ENCODE results near the gene FNBP1L.

The FNBP1L gene

DNA sequence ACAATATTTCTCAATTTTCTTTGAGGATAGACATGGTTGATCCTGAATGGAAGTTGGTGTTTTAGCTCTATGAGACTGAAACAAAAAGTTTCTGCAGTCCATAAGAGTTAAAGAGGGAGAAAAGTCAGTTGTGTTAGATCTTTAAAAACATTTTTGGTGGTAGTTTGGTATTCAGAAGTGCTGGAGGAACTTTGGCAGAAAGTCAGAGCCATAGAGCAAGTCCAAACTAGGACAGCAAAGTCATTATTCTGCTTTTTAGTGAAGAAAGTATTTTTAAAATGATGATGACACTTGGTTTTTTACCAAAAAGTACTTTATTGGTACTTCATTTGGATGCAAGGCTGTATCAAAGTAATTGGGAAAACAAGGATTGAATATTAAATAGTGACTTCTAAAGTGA is 41.8 kb downstream of the FNBP1L start:
- DNase-seq (ENCODE audit: low spot score) = no peak

DNA sequence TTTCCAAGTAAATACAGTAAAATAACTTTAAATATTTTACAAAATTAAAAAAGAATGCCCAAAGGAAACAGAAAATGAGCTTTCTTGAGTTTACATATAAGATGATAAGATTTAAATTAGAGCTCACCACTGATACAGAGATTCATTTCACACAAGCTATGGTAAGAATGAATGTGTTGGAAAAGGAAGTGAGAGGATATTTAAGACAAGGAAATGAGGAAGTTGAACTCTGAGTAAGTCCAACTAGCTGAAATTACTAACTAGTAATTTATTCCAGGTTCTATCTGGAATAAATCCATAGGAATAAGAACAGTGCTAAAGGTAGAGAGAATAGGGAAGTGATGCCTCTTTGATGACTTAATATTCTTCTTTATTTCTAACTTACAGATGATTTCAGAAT is 42.4 kb downstream of the FNBP1L start:
- no peak for DNase-seq (ENCODE audit: low spot score)

DNA sequence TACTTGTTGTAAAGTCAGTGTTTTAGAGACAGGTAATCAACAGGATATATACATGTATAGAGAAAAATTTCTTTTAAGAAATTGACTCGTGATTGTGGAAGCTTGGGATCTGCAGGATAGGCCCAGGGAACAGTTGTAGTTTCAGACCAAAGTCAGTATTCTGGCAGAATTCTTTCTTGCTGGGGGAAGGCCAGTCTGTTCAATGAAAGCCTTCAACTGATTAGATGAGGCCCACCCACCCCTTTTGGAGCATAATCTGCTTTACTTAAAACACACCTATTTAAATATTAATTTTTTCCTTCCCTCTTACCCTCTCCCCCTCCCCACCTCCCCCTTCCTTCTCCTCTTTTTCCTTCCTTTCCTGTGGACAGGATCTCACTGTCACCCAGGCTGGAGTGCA is 48.0 kb downstream of the FNBP1L start:
- DNase-seq (ENCODE audit: low spot score) = no peak

DNA sequence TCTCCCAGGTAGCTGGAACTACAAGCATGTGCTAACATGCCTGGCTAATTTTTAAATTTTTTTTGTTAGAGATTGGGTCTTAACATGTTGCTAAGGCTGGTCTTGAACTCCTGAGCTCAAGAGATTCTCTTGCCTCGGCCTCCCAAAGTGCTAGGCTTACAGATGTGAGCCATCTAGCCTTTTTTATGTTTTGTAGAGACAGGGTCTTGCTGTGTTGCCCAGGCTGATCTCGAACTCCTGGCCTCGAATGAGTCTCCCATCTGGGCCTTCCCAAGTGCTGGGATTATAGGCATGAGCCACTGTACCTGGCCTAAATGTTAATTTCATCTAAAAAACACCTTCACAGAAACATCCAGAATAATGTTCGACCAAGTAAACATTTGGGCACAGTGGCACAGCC is 48.6 kb downstream of the FNBP1L start:
- no peak for DNase-seq (ENCODE audit: low spot score)

DNA sequence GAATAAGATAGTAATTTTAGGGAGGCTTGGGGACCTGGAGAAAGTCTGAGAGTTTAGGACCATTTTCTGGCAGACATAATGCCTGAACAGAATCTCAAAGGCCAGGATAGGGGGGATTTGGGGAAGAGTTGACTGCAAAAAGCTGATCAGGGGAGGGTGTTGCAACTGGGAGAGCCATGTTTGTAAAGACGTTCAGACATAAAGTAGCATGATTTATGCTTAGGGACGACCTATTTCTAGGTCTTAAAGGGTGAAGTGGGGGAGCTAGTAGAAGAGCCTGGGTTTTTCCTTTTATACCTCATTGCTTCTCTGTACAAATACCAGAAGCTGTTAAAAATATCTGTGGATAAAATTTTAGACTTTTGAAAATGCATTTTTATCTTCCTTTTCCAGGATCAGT is 51.2 kb downstream of the FNBP1L start:
- DNase-seq (ENCODE audit: low spot score) = no peak

DNA sequence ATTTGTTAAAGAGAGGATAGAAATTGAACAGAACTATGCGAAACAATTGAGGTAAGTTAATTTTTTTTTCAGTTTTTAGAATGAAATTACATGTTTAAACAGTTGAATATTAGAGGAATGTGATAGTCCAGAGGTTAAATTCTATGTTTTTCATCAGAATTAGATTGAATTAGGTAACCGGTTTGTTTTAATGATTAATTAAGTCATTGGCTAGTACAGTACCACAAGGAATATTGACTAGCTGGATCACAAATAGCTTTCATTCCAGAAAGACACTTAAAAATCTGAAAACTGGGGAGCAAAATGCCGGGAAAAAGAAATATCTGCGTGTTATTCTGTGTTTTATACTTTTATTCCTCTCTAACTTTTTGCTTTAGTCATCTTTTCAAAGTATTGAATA is 51.6 kb downstream of the FNBP1L start:
- no peak for DNase-seq (ENCODE audit: low spot score)

DNA sequence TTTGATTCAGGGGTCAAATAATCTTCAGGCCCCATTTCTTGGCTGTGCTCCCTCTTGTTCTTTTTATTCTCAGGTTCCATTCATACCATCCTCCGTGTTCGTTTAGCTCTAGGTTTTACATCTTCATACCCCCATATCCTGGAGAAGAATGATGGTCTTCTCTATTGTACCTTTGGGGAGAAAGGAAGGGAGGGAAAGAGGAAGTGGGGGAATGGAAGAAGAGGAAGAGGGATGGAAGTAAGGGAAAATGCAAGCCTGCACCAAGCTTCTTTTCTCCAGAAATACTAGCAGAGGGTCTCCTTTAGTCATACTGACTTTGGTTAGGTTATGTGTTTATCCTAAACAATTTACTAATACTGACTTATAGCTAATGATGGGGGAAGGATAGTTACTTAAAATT is 52.4 kb downstream of the FNBP1L start:
- DNase-seq (ENCODE audit: low spot score) = no peak

DNA sequence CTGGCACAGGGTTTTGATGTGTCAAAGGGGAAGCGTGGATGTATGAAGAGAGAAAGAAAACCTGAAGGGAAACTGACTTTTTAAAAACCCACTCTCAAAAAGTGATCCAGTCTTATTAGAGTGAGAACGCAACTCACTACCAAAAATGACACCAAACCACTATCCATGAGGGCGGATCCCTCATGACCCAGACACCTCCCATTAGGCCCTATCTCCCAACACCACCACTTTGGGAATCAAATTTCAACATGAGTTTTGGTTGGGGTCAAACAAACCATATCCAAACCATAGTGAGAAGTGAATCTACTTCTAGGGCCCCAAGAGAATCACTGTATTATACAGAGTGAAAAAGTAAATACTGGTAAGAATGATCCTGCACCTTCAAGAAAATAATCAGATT is 53.5 kb downstream of the FNBP1L start:
- DNase-seq (ENCODE audit: low spot score) = no peak

DNA sequence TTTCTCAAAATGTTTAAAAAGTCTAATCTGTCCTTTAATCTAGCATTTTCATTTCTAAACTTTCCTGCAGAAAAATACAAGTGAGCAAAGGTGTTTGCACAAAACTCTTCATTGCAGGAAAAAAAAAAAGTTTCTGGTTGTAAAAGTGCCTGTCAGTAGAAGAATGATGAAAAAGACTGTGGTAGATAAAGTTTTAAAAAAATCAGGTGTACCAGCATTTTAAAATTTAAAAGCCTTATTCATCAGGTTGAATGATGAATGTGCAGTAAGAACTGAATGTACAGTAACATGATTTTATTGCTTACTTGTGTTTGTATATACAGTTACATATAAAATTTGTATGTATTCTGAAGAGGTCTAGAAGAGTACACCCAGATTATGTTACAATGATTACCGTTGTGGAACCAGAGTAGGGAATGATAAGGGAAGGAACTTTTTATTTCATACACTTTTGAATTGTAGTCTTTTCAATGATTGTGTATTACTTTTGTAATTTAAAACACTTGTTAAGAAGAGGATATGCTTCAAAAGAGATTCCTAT is 54.0 kb downstream of the FNBP1L start:
- no peak for DNase-seq (ENCODE audit: low spot score)

DNA sequence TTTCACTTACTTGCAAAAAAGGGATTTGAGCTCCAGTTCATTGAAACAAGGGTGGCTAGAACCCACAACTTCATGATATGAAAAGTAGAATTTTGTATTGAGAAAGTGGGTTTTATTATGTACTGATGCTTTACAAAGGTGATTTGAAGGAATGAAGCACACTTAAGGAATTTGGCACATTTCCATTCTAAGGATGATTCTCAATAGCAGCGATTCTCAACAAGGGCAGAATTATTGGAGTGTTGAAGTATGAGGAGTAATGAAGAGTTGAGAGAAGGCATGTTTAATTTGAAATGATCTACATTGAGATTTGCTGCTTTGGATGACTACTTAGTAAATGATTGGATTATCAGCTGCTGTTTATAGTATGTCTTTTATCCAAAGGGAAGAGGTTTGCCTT is 54.7 kb downstream of the FNBP1L start:
- DNase-seq (ENCODE audit: low spot score) = no peak

DNA sequence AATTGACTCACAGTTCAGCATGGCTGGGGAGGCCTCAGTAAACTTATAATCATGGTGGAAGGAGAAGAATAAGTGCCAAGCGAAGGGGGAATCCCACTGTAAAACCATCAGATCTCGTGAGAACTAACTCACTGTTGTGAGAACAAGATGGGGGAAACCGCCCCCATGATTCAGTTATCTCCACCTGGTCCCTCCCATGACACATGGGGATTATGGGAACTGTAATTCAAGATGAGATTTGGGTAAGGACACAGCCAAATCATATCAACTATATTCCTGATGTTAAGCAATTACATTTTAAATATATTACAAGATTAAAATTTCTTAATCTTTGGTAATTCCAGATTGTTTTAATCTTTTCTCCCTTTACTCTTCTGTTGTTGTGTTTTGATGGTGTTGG is 55.2 kb downstream of the FNBP1L start:
- DNase-seq (ENCODE audit: low spot score) = no peak

DNA sequence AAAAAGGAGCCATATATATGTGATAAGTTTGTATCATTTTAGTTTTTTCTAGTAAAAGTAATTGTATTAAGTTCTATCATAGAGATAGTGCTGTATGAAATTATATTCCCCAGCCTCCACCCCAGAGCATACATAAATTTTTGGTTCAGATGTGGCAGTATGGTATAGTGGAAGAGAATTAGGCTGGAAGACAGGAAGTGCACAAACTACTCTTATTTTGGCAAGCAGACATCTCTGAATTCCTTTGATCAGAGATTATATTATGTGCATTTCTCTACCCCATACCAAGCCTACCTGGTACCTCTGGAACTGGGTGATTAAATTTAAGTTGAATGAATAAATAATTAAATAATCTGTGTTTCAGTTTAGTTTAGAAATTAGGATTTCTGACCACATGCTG is 55.9 kb downstream of the FNBP1L start:
- no peak for DNase-seq (ENCODE audit: low spot score)

DNA sequence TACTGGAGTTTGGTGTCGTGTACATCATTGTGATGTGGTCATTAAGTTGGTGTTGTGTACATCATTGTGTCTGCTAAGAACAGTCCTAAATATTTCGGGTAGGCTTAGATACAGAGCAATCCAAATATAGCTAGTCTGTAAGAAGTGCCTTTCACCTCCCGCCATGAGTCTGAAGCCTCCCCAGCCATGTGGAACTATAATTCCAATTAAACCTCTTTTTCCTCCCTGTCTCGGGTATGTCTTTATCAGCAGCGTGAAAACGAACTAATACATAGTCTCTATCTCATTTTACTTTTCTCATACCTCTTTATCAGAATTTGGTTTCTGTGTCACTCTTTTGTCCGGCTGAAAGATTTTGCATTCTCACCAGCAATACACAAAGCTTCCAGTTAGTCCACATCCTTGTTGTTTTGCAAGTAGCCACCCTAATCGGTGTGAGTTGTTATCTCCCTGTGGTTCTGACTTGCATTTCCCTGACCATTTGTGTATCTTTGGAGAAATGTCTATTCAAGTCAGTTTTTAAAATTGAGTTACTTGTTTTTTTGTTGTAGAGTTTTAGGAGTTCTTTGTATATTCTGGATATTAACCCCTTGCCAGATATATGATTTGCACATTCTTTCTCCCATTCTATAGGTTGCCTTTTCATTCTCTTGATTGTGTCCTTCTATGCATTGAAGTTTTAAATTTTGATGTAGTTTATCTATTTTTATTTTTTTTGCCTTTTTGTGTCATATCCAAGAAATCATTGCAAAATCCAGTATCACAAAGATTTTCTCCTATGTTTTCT is 56.5 kb downstream of the FNBP1L start:
- DNase-seq (ENCODE audit: low spot score) = no peak

DNA sequence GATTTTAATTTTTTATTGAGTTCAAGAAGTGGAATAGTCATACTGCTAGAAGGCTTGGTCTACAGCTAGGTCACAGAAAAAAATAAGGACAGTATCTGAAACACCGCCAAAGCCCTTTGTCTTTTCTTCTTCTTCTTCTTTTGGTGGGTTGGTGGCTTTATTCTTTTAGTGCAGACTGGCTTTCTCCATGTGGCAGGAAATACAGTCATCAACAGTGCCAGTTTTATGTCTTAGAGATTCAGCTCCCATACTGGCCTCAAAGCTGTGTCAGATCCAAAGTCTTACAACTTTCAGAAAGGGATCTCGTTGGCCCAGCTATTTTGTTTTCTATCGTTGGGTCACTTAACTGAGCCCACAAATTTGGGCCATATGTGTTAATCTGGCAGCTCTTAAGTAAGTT is 58.2 kb downstream of the FNBP1L start:
- no peak for DNase-seq (ENCODE audit: low spot score)

DNA sequence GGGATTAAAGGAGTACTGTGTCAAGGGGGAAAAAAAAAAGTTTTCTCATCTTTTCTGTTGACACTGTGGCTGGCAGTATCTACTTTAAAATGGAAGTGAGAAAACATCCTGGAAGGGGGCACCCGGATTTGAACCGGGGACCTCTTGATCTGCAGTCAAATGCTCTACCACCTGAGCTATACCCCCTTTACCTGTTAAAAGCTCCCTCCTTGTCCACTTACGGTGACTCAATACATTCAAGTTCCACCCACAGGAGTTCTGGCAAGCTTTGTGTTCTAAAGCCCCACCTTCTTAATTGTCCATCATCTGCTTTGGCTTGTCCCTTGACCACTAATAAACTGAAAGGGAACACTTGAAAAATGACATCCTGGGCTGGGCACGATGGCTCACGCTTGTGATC is 68.2 kb downstream of the FNBP1L start:
- no peak for DNase-seq (ENCODE audit: low spot score)

DNA sequence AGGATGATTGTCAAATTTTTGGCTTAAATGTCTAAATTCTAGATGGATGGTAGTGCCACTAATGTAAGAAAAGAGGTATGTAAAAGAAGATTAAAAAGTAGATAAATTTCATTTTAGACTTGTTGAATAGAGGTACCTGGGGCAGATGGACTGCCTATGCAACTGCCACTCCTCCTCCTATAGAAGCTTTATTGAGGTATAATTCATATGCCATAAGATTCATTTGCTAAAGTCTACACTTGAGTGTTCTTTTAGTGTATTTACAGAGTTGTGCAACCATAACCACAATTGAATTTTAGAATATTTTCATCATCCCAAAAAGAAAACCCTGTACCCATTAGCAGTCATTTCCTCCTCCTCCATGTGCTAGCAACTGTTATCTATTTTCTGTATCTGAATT is 70.6 kb downstream of the FNBP1L start:
- DNase-seq (ENCODE audit: low spot score) = no peak

DNA sequence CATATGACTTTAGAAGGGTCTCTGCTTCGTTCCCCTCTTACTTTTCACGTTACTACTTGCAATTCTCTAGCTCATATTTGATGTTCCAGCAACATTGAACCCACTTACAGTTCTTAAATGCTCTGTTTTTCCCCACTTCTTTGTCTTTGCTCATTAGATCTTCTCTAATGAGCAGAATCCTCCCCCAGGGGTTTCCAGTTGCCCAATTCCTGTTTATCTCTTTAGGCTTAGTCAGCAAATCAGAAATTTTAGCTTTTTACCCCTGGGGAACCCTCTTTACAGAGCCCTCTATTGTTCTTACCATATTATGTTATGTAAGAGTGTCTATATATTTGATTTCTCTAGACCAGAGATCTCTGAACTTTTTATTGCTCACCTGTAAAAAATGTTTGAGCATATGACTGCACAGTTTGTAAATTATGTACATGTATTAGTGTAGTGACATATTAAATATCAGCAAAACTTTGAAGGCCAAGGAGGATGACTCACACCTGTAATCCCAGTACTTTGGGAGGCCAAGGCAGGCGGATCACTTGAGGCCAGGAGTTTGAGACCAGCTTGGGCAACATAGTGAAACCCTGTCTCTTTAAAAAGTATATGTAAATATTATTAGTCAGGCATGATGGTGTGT is 71.4 kb downstream of the FNBP1L start:
- no peak for DNase-seq (ENCODE audit: low spot score)

DNA sequence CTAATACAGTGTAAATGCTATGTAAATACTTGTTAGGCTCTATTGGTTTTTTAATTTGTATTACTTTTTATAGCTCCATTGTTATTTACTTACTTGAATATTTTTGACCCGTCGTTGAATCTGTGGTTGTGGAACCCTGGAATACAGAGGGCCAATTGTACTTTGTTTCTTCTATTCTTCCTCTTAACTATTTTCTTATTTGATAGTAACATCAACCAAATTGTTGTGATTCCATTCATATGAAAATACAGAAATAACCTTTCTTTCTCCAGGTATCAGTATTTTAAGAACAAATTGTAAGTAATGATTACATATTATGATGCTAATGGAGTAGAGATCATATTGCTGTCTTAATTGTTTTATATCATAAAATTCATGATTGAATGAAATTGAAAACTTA is 73.7 kb downstream of the FNBP1L start:
- no peak for DNase-seq (ENCODE audit: low spot score)

DNA sequence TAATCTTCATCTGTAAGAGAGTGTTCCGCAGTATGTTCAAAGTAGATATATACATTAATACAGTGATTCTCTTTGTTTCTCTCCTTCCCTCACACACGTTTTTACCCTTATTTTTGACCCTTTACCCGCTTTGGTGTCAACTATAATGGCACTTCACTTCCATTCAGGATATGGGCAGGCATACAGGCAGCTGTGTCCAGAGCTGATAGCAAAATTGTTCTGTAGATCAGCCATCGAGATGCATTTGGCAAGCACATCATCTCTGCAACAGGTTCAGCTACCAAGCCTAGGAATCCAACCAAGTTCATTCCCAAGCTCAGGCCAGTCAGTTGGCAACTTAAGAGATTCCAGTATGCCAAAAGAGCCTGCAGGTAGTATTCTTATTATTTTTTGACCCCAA is 74.8 kb downstream of the FNBP1L start:
- no peak for DNase-seq (ENCODE audit: low spot score)

DNA sequence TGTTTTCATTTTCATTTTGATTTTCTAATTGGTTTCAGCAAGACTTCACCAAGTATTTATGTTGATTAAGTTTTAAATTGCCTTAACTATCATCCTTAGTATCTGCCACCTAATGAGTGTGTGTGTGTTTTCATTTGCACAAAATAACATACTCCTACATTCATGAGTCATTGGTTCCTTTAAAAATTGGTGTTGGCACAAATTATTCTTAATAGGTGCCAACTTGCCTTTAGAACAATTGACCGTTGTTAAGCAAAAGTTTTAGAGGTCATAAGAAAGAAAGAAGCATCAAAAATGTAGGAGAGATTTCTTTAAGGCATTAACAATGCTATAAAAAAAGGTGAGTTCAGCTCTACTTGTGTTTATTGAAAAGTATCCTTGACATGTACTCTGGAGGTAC is 77.5 kb downstream of the FNBP1L start:
- no peak for DNase-seq (ENCODE audit: low spot score)

DNA sequence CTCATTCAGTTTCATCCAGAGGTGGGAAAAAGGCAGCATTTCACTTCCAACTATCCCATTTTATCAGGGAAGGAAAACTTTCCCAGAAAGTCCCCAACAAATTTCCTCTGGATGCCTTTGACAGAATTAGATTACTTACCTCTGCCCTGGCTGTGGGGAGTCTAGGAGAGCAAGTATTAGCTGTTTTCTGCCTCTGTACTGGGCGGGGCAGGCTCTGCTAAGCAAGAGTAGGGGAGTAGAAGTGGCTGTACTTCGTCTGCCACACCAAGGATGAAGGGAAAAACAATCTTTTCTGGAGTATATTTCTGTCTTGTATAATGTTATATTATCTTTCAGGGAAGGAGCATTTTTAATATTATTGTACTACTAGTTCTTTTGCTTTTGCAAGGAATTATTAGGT is 78.5 kb downstream of the FNBP1L start:
- DNase-seq (ENCODE audit: low spot score) = no peak

DNA sequence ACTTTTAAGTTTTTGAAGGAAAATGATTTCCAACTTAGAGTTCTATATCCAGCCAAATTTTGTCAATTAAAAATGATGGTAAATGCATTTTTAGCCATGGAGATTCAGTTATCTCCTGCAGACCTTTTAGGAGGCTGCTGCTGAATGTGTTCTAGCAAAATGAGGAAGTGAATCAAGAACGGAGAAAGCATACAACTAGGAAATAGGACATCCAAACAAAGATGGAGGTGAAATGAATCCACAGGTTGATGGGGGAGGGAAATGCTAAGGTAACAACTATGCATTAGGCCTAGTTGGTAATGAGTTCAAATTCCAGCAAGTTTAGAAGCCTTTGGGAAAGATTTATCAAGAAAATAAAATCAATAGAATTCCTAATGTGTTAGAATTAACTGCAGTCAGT is 80.5 kb downstream of the FNBP1L start:
- no peak for DNase-seq (ENCODE audit: low spot score)

DNA sequence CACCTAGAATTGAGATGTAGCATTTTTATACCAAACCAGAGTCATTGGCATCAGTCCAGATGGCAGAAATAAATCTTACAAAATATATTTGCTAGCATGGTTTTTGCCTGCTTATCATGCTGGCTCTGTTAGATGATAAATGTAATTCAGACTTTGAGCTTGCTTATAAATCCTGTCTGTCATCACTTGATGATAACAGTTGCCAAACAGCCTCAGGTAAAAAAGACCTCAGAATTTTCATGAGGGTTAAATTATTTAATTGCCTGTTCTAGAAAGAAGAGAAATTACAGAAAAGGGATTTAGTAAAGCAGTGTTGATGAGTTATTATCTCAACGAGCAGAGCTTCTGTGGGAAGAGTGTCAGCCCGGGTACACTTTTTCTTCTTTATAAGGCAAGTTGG is 83.3 kb downstream of the FNBP1L start:
- DNase-seq (ENCODE audit: low spot score) = no peak
